HL-60 (cell line): ENCODE data around the gene PNPLA2.

Experiments
- CTCF ChIP-seq: IDR thresholded peaks from one replicate; pipeline ENCODE4 v1.5.1; 2011; ENCODE audit warnings: low read length, control low read depth, inconsistent platforms; ENCODE audit not compliant: insufficient read depth
- GABPA ChIP-seq: IDR thresholded peaks from 2 replicates; pipeline ENCODE4 v1.6.1; 2012; ENCODE audit warnings: low read depth
- POLR2AphosphoS5 ChIP-seq: IDR thresholded peaks from 2 replicates; pipeline ENCODE4 v1.6.1; 2012; ENCODE audit warnings: low read depth
- SPI1 ChIP-seq: IDR thresholded peaks from 2 replicates; pipeline ENCODE4 v1.6.1; 2012; ENCODE audit warnings: low read depth, mild to moderate bottlenecking, borderline replicate concordance

GRCh38 chr11:827897-828192 lies 9.1 kb downstream of the PNPLA2 start, which contains the start of gene CRACR2B:
- no peak for TF ChIP-seq POLR2AphosphoS5
- no peak for TF ChIP-seq CTCF
- no peak for TF ChIP-seq SPI1
- TF ChIP-seq GABPA, result no peak
